GM12878 (cell line): ENCODE measurements around the gene WWOX. TPM values are rescaled to one million over a fixed set of nuclear protein-coding genes. Genes with fewer than 3 reads are reported as not detected.

ENCODE experiments used
- ATAC-seq: fragments of 200-7000 bp; cut with Tn5 transposase; 3 replicates; pipeline ENCODE4 v1.9.1; 2020; ENCODE audit warnings: mild to moderate bottlenecking, moderate library complexity
- BruUV-seq: library from RNA; stranded (reverse); fragments of 400-500 nt; replicated peaks from 2 replicates; lab custom pipeline; 2021; lab: Mats Ljungman, UMichigan
- CTCF ChIA-PET: fragments of 300-600 bp; sonication (Branson Sonifier 250); formaldehyde crosslinking; extraction: SDS; loops from one replicate; lab custom pipeline; 2021; ENCODE audit warnings: inconsistent platforms; lab: Yijun Ruan, JAX
- POLR2A ChIA-PET: fragments of 350-600 bp; formaldehyde crosslinking; extraction: SDS; loops from one replicate; lab custom pipeline; 2021; ENCODE audit warnings: inconsistent platforms; lab: Charles Lee
- RAD21 ChIA-PET: fragments of 300-600 bp; sonication (Branson Sonifier 250); formaldehyde crosslinking; loops from one replicate; lab custom pipeline; 2023; ENCODE audit warnings: antibody characterized with exemption; ENCODE audit not compliant: unreplicated experiment; lab: Charles Lee
- SMC1A ChIA-PET: fragments of 300-600 bp; sonication (Branson Sonifier 250); formaldehyde crosslinking; loops from one replicate; lab custom pipeline; 2023; ENCODE audit not compliant: unreplicated experiment, uncharacterized antibody; lab: Charles Lee
- DNase-seq: peaks from one replicate; pipeline ENCODE4 v3.0.0-alpha.2; 2011; ENCODE audit warnings: low read depth, low spot score
- FAIRE-seq: peaks from 3 replicates; lab custom pipeline; 2011; peaks lifted over from hg19 to GRCh38; lab: Jason Lieb, UNC
- H2AFZ ChIP-seq: 2 replicates; pipeline ENCODE4 v1.6.0; 2011; ENCODE audit warnings: low read depth, low read length, control low read depth; ENCODE audit not compliant: control insufficient read depth
- H3K27ac ChIP-seq: 2 replicates; pipeline ENCODE4 v1.5.1; 2011; ENCODE audit warnings: control low read depth; ENCODE audit not compliant: control insufficient read depth, insufficient read depth
- H3K27me3 ChIP-seq, 2 experiments: replicated peaks in 1 of 2; 2 replicates each; pipeline versions ENCODE4 v1.6.0 to v1.6.1; 2011; ENCODE audit warnings: low read length in 1 of 2; ENCODE audit not compliant: control insufficient read depth in 2 of 2, insufficient read depth in 2 of 2
- H3K36me3 ChIP-seq, 2 experiments: 2 replicates each; pipeline ENCODE4 v1.5.1; 2011; ENCODE audit warnings: low read length in 1 of 2; ENCODE audit not compliant: control insufficient read depth in 2 of 2, insufficient read depth in 2 of 2
- H3K4me1 ChIP-seq: 2 replicates; pipeline ENCODE4 v1.6.1; 2011; ENCODE audit warnings: mild to moderate bottlenecking, low read length, moderate library complexity, mixed read lengths; ENCODE audit not compliant: control insufficient read depth, insufficient read depth
- H3K4me2 ChIP-seq: 2 replicates; pipeline ENCODE4 v1.6.0; 2011; ENCODE audit warnings: control low read depth; ENCODE audit not compliant: control insufficient read depth, insufficient read depth
- H3K4me3 ChIP-seq: fragments of 200-600 bp; sonication (generic); 2 replicates; pipeline ENCODE4 v1.5.1; 2016
- H3K79me2 ChIP-seq: 2 replicates; pipeline ENCODE4 v1.6.0; 2011; ENCODE audit warnings: low read length; ENCODE audit not compliant: control insufficient read depth, insufficient read depth
- H3K9ac ChIP-seq: 2 replicates; pipeline ENCODE4 v1.8.0; 2011; ENCODE audit warnings: low read length, control low read depth, mixed read lengths; ENCODE audit not compliant: control insufficient read depth, insufficient read depth
- H3K9me3 ChIP-seq: replicated peaks from 3 replicates; pipeline ENCODE4 v1.5.1; 2011; ENCODE audit warnings: mild to moderate bottlenecking, low read length; ENCODE audit not compliant: control insufficient read depth, insufficient read depth
- H4K20me1 ChIP-seq: 2 replicates; pipeline ENCODE4 v1.6.0; 2011; ENCODE audit not compliant: control insufficient read depth, insufficient read depth
- CBFB ChIP-seq: IDR thresholded peaks from 2 replicates; pipeline ENCODE4 v1.6.1; 2016; ENCODE audit warnings: antibody characterized with exemption, low read depth
- DPF2 ChIP-seq: fragments of 450-650 bp; IDR thresholded peaks from 2 replicates; pipeline ENCODE4 v1.6.1; 2017; ENCODE audit warnings: mild to moderate bottlenecking
- POLR2AphosphoS2 ChIP-seq: IDR thresholded peaks from 2 replicates; pipeline ENCODE4 v1.6.1; 2011; ENCODE audit warnings: low read depth, mild to moderate bottlenecking, low read length, improper control_type of control experiment, moderate library complexity
- SMAD1 ChIP-seq: fragments of 450-650 bp; IDR thresholded peaks from 2 replicates; pipeline ENCODE4 v1.6.1; 2018; ENCODE audit warnings: mild to moderate bottlenecking, low read depth; ENCODE audit not compliant: partially characterized antibody
- WGBS: methylation state at CpG from one replicate; pipeline ENCODE4 v1.1.6; 2016; ENCODE audit warnings: low lambda C conversion rate; ENCODE audit not compliant: insufficient replicate concordance, insufficient coverage; ENCODE audit errors: missing lambda C conversion rate; 5-methylcytosine and 5-hydroxymethylcytosine counted together
- in situ Hi-C: fragments of 300-500 bp; cut with MboI; formaldehyde crosslinking; loops from 9 replicates; pipeline ENCODE4 v1.14.3; 2018; ENCODE audit warnings: mixed read lengths
- intact Hi-C: fragments of 100-400 bp; cut with micrococcal nuclease; formaldehyde crosslinking; loops from one replicate; pipeline ENCODE4 v1.14.2; 2022; ENCODE audit not compliant: unreplicated experiment
- polyA plus RNA-seq, 11 experiments: library from polyadenylated mRNA; depleted of rRNA in 4 of 11; unstranded in 6 of 11; stranded (reverse) in 5 of 11; fragments of >200 nt; fragmentation: Nextera tagmentation in 4 of 11; fragmentation: Illumina TruSeq in 1 of 11; extraction: Ambion mirVana in 4 of 11; extraction: Trizol in 1 of 11; gene quantifications; 1 replicate in 1 of 11; 2 replicates in 10 of 11; pipeline versions ENCODE4 v1.2.1 to v1.2.3, GENCODE V29; 2011 to 2016; ENCODE audit warnings: inconsistent platforms in 2 of 11, missing spikeins in 2 of 11, low read depth in 1 of 11
- total RNA-seq, 4 experiments: library from RNA; depleted of rRNA in 3 of 4; stranded (reverse); fragments of >200 nt in 3 of 4; fragmentation: Illumina TruSeq in 1 of 4; extraction: Trizol in 1 of 4; gene quantifications; 2 replicates each; pipeline versions ENCODE4 v1.2.1 to v1.2.3, GENCODE V29; 2013 to 2021
- TF ChIP-seq, protein P1 (sequence below): IDR thresholded peaks from 2 replicates; pipeline ENCODE4 v1.6.1; 2011; ENCODE audit warnings: low read depth, mild to moderate bottlenecking, low read length, moderate library complexity, borderline replicate concordance; ENCODE audit errors: extremely low read depth
- TF ChIP-seq, protein P2 (sequence below): fragments of 150-350 bp; IDR thresholded peaks from 2 replicates; pipeline ENCODE4 v1.6.1; 2016; ENCODE audit warnings: low read depth, low read length

Gene WWOX
- total and polyA plus RNA-seq, 10 of the 15 experiments (the other 5 are each of a cell fraction or from before 2014, with no cell fraction given) = 2.8 to 24.4 (median 17.8) TPM

DNA sequence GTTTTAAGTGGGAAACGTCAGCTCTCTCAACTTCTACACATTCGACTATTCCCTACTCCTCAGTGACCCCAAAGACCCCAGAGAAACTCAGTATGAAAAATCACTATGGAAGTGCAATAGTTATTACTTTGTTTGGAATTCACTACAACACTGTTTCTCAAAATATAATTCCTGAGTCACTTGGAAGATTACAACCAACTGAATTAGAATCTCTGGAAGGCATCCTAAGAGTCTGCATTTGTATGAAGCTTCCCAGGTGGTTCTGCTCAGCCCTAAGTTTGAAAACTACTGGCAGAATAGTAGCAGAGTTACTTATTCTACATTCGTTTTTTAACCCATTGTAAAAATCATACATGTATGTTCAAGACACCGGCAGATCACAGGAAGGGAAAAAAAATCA, 975.5 kb downstream of the WWOX start:
- TF ChIP-seq CBFB = no peak
- TF ChIP-seq DPF2 = no peak
- TF ChIP-seq, protein P1, sequence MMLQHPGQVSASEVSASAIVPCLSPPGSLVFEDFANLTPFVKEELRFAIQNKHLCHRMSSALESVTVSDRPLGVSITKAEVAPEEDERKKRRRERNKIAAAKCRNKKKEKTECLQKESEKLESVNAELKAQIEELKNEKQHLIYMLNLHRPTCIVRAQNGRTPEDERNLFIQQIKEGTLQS = no peak
- no peak for TF ChIP-seq SMAD1
- TF ChIP-seq, protein P2, sequence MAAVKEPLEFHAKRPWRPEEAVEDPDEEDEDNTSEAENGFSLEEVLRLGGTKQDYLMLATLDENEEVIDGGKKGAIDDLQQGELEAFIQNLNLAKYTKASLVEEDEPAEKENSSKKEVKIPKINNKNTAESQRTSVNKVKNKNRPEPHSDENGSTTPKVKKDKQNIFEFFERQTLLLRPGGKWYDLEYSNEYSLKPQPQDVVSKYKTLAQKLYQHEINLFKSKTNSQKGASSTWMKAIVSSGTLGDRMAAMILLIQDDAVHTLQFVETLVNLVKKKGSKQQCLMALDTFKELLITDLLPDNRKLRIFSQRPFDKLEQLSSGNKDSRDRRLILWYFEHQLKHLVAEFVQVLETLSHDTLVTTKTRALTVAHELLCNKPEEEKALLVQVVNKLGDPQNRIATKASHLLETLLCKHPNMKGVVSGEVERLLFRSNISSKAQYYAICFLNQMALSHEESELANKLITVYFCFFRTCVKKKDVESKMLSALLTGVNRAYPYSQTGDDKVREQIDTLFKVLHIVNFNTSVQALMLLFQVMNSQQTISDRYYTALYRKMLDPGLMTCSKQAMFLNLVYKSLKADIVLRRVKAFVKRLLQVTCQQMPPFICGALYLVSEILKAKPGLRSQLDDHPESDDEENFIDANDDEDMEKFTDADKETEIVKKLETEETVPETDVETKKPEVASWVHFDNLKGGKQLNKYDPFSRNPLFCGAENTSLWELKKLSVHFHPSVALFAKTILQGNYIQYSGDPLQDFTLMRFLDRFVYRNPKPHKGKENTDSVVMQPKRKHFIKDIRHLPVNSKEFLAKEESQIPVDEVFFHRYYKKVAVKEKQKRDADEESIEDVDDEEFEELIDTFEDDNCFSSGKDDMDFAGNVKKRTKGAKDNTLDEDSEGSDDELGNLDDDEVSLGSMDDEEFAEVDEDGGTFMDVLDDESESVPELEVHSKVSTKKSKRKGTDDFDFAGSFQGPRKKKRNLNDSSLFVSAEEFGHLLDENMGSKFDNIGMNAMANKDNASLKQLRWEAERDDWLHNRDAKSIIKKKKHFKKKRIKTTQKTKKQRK = no peak
- TF ChIP-seq POLR2AphosphoS2 = no peak
- TF ChIP-seq, all 136 proteins: peak for 0
- H3K27me3 ChIP-seq = peaks cover 0 to 3% of the 10 kb centered on the region in 2 experiments; a peak in 2 of 4 replicates
- RAD21 ChIA-PET = no interaction called here
- in situ Hi-C loops (no loop called here), intact Hi-C loops (no loop called here)
- no TSS peak for BruUV-seq
- no peaks in the 10 kb centered on the region for H3K79me2 ChIP-seq
- no peak overlapping the region for H3K4me2 ChIP-seq
- no peak overlapping the region for H3K27ac ChIP-seq
- no peaks in the 10 kb centered on the region for H3K36me3 ChIP-seq
- H2AFZ ChIP-seq = no peak overlapping the region
- no peak for FAIRE-seq
- H3K9me3 ChIP-seq = no peaks in the 10 kb centered on the region
- 0% methylated on average over 4 of the region's 4 CpGs for WGBS
- H3K4me1 ChIP-seq = no peaks in the 10 kb centered on the region
- no peak for ATAC-seq
- POLR2A ChIA-PET = no interaction called here
- CTCF ChIA-PET = no interaction called here
- SMC1A ChIA-PET = no interaction called here
- H4K20me1 ChIP-seq = no peaks in the 10 kb centered on the region
- no peak overlapping the region for H3K9ac ChIP-seq
- H3K4me3 ChIP-seq = no peak overlapping the region
- no peak for DNase-seq
